Uterus (tissue), 4 donors: Measurements from ENCODE around the gene BRD3. TPM values are rescaled to one million over a fixed set of nuclear protein-coding genes. Genes with fewer than 3 reads are reported as not detected.

Experiments
- DNase-seq, 2 donors: peaks; one replicate each; pipeline ENCODE4 v3.0.0-alpha.2; 2019 to 2020
- H3K27ac ChIP-seq, 2 donors: fragments of 200-600 bp; sonication (generic); 1 replicate in 1 of 2; 2 replicates in 1 of 2; pipeline ENCODE4 v1.5.1; 2016 to 2018
- H3K27me3 ChIP-seq, 2 donors: fragments of 200-600 bp; sonication (generic); one replicate each; pipeline ENCODE4 v1.5.1; 2018 to 2019; ENCODE audit warnings: control low read depth in 1 of 2
- H3K36me3 ChIP-seq, 2 donors: fragments of 200-600 bp; sonication (generic); one replicate each; pipeline ENCODE4 v1.5.1; 2019; ENCODE audit warnings: control low read depth in 1 of 2
- H3K4me1 ChIP-seq, 2 donors: fragments of 200-600 bp; sonication (generic); one replicate each; pipeline ENCODE4 v1.5.1; 2018 to 2019; ENCODE audit warnings: control low read depth in 1 of 2
- H3K4me3 ChIP-seq, 2 donors: fragments of 200-600 bp; sonication (generic); 1 replicate in 1 of 2; 2 replicates in 1 of 2; pipeline ENCODE4 v1.5.1; 2018 to 2019; ENCODE audit warnings: mild to moderate bottlenecking in 1 of 2
- H3K9me3 ChIP-seq, 2 donors: fragments of 200-600 bp; sonication (generic); one replicate each; pipeline ENCODE4 v1.5.1; 2019; ENCODE audit warnings: control low read depth in 1 of 2
- CTCF ChIP-seq, 4 experiments: fragments of 200-600 bp in 2 of 4; fragments of 450-650 bp in 2 of 4; sonication (generic) in 2 of 4; IDR thresholded peaks; one replicate each; pipeline ENCODE4 v1.5.1; 2016 to 2019; ENCODE audit warnings: antibody characterized with exemption in 4 of 4, mild to moderate bottlenecking in 2 of 4, moderate library complexity in 1 of 4
- POLR2A ChIP-seq, 2 donors: fragments of 450-650 bp; IDR thresholded peaks; one replicate each; pipeline ENCODE4 v1.6.1; 2016; ENCODE audit warnings: antibody characterized with exemption in 2 of 2, mild to moderate bottlenecking in 1 of 2, moderate library complexity in 1 of 2
- intact Hi-C: fragments of 100-400 bp; cut with DNase I; formaldehyde crosslinking; loops from one replicate; pipeline ENCODE4 v1.15.1; 2023; ENCODE audit warnings: low total_unique reads
- total RNA-seq, 4 donors: library from RNA; depleted of rRNA in 3 of 4; stranded (reverse); fragments of >200 nt in 3 of 4; gene quantifications; one replicate each; pipeline versions ENCODE4 v1.1.0 to v1.2.4, GENCODE V29; 2014 to 2023
- donor health status: DM: yes; HTN: yes; CAD: no.

Gene BRD3
- total RNA-seq, 4 donors from 2014 or later, result 7.2 to 85.0 (median 42.6) TPM

GRCh38 chr9:134046894-134047681, 20.7 kb downstream of the BRD3 start:
- TF ChIP-seq CTCF (IDR thresholded peaks at IDR 0.05) (no peak), POLR2A (IDR thresholded peaks at IDR 0.05) (no peak)
- Histone ChIP-seq H3K4me1 (no peaks in the 10 kb centered on the region), H3K9me3 (no peaks in the 10 kb centered on the region), H3K27me3 (no peaks in the 10 kb centered on the region), H3K36me3 (no peaks in the 10 kb centered on the region), H3K27ac (no peak overlapping the region), H3K4me3 (no peak overlapping the region)
- DNase-seq, result no peak
- intact Hi-C loops, result no loop called here

GRCh38 chr9:134045841-134046544, 21.8 kb downstream of the BRD3 start:
- H3K27ac ChIP-seq, result no peak overlapping the region
- H3K4me3 ChIP-seq, result no peak overlapping the region
- intact Hi-C loops, result no loop called here
- no peaks in the 10 kb centered on the region for H3K27me3 ChIP-seq
- H3K4me1 ChIP-seq, result no peaks in the 10 kb centered on the region
- H3K9me3 ChIP-seq, result no peaks in the 10 kb centered on the region
- no peak for DNase-seq
- TF ChIP-seq CTCF (IDR thresholded peaks at IDR 0.05) (no peak), POLR2A (IDR thresholded peaks at IDR 0.05) (no peak)
- H3K36me3 ChIP-seq, result no peaks in the 10 kb centered on the region

- H3K27me3 ChIP-seq, result no peaks in the 10 kb centered on the region
- no peaks in the 10 kb centered on the region for H3K4me1 ChIP-seq
- H3K36me3 ChIP-seq, result no peaks in the 10 kb centered on the region
- no peak overlapping the region for H3K4me3 ChIP-seq
- intact Hi-C loops, result no loop called here
- TF ChIP-seq POLR2A (IDR thresholded peaks at IDR 0.05) (no peak), CTCF (IDR thresholded peaks at IDR 0.05) (no peak)
- no peak for DNase-seq
- H3K9me3 ChIP-seq, result no peaks in the 10 kb centered on the region
- H3K27ac ChIP-seq, result no peak overlapping the region
These were observed 22.9 kb downstream of the BRD3 start for GRCh38 chr9:134044944-134045343.

- no peak for DNase-seq
- TF ChIP-seq CTCF (IDR thresholded peaks at IDR 0.05), result no peak
- no peak for TF ChIP-seq POLR2A (IDR thresholded peaks at IDR 0.05)
- intact Hi-C loops, result no loop called here
- H3K27me3 ChIP-seq, result no peaks in the 10 kb centered on the region
- no peak overlapping the region for H3K27ac ChIP-seq
- H3K4me1 ChIP-seq, result no peaks in the 10 kb centered on the region
- H3K36me3 ChIP-seq, result no peaks in the 10 kb centered on the region
- no peak overlapping the region for H3K4me3 ChIP-seq
- no peaks in the 10 kb centered on the region for H3K9me3 ChIP-seq
These were observed 24.3 kb downstream of the BRD3 start for GRCh38 chr9:134043531-134043988.

- H3K4me3 ChIP-seq, result no peak overlapping the region
- no peaks in the 10 kb centered on the region for H3K27me3 ChIP-seq
- H3K4me1 ChIP-seq, result no peaks in the 10 kb centered on the region
- H3K36me3 ChIP-seq, result no peaks in the 10 kb centered on the region
- peaks cover 0 to 7% of the 10 kb centered on the region in 2 donors for H3K9me3 ChIP-seq
- intact Hi-C loops, result no loop called here
- no peak for DNase-seq
- no peak for TF ChIP-seq CTCF (IDR thresholded peaks at IDR 0.05)
- TF ChIP-seq POLR2A (IDR thresholded peaks at IDR 0.05), result no peak
- H3K27ac ChIP-seq, result no peak overlapping the region
These were observed 26.2 kb downstream of the BRD3 start for GRCh38 chr9:134041649-134041962.
